HL-60 (cell line): ENCODE results near the gene WDR7.

Experiments
- CTCF ChIP-seq: IDR thresholded peaks from one replicate; pipeline ENCODE4 v1.5.1; 2011; ENCODE audit warnings: low read length, control low read depth, inconsistent platforms; ENCODE audit not compliant: insufficient read depth
- GABPA ChIP-seq: IDR thresholded peaks from 2 replicates; pipeline ENCODE4 v1.6.1; 2012; ENCODE audit warnings: low read depth
- POLR2AphosphoS5 ChIP-seq: IDR thresholded peaks from 2 replicates; pipeline ENCODE4 v1.6.1; 2012; ENCODE audit warnings: low read depth
- REST ChIP-seq: IDR thresholded peaks from 2 replicates; pipeline ENCODE4 v1.6.1; 2012; ENCODE audit warnings: low read depth; ENCODE audit not compliant: insufficient replicate concordance
- SPI1 ChIP-seq: IDR thresholded peaks from 2 replicates; pipeline ENCODE4 v1.6.1; 2012; ENCODE audit warnings: low read depth, mild to moderate bottlenecking, borderline replicate concordance

GRCh38 chr18:56721491-56721890 lies 70.3 kb downstream of the WDR7 start:
- no peak for TF ChIP-seq POLR2AphosphoS5
- TF ChIP-seq CTCF, result no peak
- TF ChIP-seq REST, result no peak
- TF ChIP-seq SPI1, result no peak
- TF ChIP-seq GABPA, result no peak
